HG03135 (cell line): ENCODE results near the gene RAB39A.
"Not testable (repeated sequence)": the region's sequence is repeated elsewhere in the genome, so short reads cannot be mapped to it uniquely, and the experiment has no call there.

Experiments
- ATAC-seq: cut with Tn5 transposase; IDR thresholded peaks from one replicate; pipeline ENCODE4 v1.9.1; 2021; ENCODE audit warnings: mild to moderate bottlenecking, moderate library complexity; ENCODE audit not compliant: unreplicated experiment

Gene RAB39A

GRCh38 chr11:107928046-107928766 is at the start of gene RAB39A:
Gene RAB39A (plus strand): TSS chr11:107928448. CDS start chr11:107928569, 121 bp downstream.
- ATAC-seq, result peak; percentile 97

DNA sequence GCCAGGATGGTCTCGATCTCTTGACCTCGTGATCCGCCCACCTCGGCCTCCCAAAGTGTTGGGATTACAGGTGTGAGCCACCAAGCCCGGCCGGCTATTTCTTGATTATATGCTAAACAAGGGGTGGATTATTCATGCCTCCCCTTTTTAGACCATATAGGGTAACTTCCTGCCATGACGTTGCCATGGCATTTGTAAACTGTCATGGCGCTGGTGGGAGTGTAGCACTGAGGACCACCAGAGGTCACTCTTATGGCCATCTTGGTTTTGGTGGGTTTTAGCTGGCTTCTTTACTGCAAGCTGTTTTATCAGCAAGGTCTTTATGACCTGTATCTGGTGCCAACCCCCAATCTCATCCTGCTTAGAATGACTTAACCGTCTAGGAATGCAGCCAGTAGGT is 46.8 kb upstream of the RAB39A start:
- not testable (repeated sequence) for ATAC-seq

DNA sequence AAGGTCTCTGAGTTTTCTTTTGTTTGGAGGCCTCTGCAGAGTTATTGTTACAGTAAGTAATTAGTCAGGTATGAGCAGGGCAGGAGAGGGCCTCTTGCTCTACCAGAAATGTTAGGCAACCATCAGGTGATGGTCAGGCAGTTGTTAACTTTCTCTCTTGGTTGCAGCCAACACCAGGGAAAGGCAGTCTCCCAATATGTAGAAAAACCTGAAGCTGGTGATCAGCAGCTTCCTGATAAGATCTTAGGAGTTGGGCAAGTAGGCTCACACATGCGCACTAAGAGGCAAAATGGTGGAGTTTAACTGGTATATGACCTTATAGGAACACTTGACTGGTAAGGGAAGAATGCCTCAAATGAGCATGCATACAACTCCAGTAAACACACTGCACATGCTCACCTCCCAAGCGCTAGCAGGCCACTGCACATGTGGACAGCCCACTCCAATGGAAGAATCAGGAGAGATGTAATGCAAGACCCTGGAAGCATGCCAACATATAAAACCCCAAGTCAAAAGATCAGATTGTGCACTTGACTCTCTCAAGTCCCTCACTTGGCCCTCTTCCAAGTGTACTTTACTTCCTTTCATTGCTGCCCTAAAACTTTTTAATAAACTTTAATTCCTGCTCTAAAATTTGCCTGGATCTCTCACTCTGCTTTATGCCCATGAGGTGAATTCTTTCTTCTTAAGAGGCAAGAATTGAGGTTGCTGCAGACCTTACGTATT is 46.0 kb upstream of the RAB39A start:
- no peak for ATAC-seq

- ATAC-seq, result no peak
These were observed 30.0 kb upstream of the RAB39A start for GRCh38 chr11:107898270-107898669.

DNA sequence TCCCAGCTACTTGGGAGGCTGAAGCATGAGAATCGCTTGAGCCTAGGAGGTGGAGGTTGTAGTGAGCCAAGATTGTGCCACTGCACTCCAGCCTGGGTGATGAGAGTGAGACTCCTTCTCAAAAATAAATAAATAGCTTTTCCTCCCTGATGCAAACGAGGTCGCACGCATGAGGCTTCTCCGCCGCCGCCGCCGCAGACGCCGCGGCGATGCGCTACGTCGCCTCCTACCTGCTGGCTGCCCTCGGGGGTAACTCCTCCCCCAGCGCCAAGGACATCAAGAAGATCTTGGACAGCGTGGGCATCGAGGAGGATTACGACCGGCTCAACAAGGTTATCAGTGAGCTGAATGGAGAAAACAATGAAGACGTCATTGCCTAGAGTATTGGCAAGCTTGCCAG is 20.0 kb upstream of the RAB39A start:
- no peak for ATAC-seq

GRCh38 chr11:107912415-107912814 is 15.8 kb upstream of the RAB39A start:
- not testable (repeated sequence) for ATAC-seq

- ATAC-seq, result no peak
These were observed 13.0 kb upstream of the RAB39A start for GRCh38 chr11:107915229-107915628.

DNA sequence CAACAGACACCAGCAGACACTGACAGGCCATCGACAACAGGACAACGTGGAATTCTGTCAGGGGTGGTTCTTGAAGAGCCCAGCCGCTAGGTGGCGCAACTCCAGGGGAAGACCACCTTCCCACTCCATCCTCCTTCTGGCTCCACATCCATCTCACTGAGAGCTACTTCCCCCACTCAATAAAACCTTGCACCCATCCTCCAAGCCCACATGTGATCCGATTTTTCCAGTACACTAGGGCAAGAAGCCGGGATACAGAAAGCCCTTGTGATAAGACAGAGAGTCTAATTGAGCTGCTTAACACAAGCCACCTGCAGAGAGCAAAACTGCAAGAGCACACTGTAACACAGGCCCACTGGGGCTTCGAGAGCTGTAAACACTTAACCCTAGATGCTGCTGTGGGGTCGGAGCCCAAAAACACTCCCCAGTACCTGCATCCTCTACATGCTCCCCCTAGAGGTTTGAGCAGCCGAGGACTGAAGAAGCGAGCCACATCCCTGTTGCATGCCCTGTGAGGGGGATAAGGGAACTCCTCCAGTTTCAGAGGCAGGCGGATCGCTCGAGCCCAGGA is 11.5 kb upstream of the RAB39A start:
- ATAC-seq, result no peak

DNA sequence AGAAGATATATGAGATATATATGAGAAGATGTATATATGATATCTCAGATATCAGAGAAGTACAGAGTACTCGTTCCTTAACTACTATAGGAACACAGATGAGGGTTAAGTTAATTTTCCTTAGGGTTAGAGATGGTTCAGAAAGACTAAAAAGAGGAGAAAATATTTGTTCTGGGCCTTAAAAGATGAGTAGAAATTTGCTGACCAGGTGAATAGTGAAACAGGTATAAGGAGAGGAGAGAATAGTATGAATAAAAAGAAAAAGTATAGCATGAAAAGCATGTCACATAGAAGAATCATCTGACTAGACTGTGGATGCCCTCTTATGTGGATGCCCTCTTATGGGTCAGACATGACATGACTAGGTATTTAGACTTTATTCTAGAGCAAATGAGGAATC is 6.3 kb upstream of the RAB39A start:
- ATAC-seq, result no peak

- ATAC-seq, result not testable (repeated sequence)
These were observed 4.7 kb upstream of the RAB39A start for GRCh38 chr11:107923519-107923918.

DNA sequence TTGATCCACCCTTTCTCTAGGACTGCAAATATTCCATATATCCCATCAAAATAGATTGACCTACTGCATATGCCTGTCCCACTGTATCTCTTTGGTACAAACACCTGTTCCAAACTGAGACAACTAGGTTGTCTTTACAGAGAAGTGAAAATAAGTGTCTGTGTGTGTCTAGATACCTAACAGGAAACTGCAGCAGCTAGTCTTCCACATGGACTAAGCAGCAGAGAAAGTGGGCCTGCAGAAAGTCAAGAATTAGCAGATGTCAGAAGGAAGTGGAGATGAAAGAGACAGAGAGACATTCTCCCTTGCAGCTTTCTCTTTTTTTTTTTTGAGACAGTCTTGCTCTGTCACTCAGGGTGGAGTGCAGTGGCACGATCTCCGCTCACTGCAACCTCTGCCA is 3.9 kb upstream of the RAB39A start:
- ATAC-seq, result no peak

GRCh38 chr11:107927559-107927958 is 689 bp upstream of the RAB39A start:
- no peak for ATAC-seq

DNA sequence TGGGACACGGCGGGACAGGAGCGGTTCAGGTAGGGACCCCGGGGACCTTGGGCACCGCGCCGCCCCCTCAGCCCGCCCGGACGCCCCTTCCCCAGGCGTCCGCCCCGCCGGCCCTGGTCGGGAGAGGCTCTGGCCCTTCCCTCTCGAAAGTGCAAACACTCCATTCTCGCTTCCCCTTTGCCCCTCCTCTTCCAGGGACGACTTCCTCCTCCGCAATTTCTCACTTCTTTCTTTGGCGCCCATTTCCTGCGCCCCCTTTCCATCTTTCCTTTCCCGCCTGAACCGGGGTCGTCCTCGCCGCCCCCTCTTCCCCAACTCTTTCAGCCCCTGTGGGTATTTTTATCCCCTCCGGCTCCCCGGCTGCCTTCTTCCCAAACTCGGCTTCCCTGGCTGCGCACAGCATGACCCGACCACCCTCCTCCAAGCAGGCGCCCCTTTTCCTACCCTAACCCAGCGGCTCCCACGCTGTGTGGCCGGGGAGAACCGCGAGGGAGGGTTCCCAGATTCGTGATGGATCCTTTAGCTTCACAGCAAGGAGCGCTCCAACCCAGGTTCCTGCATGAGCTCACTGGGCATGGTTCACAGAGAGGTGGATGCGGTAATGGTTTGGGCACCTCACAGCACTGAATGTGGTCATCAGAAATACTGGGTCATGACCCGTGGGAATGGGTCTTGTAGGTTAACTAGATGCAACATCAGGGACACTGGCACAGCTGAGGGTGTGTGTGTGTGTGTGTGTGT is 689 bp downstream of the RAB39A start:
- peak; percentile 11 for ATAC-seq

GRCh38 chr11:107929611-107930200 is 1.5 kb downstream of the RAB39A start:
- ATAC-seq, result no peak

DNA sequence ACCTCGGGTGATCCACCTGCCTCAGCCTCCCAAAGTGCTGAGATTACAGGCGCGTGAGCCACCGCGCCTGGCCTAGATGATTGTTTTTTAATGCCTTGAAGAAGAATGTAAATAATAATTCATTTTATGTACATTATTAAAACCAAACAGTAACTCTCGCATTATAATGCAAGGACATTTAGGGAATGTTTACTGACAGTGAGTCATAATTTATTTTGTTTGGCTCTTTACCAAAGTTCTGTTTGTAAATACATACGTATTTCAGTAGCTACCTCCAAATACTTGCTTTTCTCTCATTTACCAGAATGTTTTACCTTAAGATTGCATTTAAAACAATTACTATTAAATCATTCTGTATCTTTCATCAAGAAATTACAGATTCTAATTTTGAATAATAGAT is 3.0 kb downstream of the RAB39A start:
- ATAC-seq, result no peak

DNA sequence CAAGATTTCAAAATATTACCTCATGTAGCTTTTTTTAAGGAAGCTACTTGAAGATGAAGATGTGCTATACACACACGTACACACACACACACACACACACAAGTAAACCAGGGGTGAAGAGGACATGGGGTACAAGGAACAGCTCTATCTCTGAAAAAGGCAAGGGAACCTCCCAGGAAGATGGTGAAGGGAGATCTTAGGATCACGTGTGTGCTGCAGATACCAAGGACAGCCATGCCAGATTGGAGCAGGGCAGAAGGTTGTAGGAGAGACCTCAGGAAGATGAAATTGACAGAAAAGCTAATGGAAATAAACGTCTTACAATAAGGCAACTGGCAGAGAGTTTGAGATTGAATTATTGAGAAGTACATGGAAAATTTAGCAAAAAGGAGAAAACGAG is 19.7 kb downstream of the RAB39A start:
- no peak for ATAC-seq

- not testable (repeated sequence) for ATAC-seq
These were observed 20.1 kb downstream of the RAB39A start for GRCh38 chr11:107948328-107948727.

GRCh38 chr11:107951155-107951554 is 22.9 kb downstream of the RAB39A start:
- no peak for ATAC-seq

DNA sequence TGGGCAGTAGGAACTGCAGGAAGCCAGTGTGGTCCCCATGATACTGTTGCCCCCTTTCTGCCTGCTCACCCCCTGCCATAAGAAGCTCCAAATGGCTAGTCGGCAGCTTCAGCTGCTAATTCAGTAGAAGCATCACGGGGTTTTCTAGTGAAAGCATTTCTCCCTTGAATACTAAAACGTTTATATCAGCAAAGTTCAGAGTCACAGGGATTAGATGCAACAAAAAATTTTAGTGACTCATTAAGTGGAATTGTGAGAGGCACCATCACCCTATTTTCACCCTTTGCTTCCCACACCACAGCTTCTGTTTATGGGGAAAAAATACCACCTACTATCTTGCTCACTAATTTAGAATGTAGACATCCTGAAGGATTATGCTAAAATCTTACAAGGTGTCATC is 25.2 kb downstream of the RAB39A start:
- ATAC-seq, result no peak

- no peak for ATAC-seq
These were observed 28.3 kb downstream of the RAB39A start for GRCh38 chr11:107956543-107956942.

- no peak for ATAC-seq
These were observed 28.9 kb downstream of the RAB39A start for GRCh38 chr11:107957109-107957588.
